SKM-1 treated with dmso at 0.1 percent for 144 hours (cell line): Measurements from ENCODE around the gene NDC1.
"Not testable (repeated sequence)": the region's sequence is repeated elsewhere in the genome, so short reads cannot be mapped to it uniquely, and the experiment has no call there.

Source experiments
- DNase-seq: peaks from one replicate; lab custom pipeline; 2025; ENCODE audit not compliant: unreplicated experiment; lab: John Stamatoyannopoulos, UW

Gene NDC1

DNA sequence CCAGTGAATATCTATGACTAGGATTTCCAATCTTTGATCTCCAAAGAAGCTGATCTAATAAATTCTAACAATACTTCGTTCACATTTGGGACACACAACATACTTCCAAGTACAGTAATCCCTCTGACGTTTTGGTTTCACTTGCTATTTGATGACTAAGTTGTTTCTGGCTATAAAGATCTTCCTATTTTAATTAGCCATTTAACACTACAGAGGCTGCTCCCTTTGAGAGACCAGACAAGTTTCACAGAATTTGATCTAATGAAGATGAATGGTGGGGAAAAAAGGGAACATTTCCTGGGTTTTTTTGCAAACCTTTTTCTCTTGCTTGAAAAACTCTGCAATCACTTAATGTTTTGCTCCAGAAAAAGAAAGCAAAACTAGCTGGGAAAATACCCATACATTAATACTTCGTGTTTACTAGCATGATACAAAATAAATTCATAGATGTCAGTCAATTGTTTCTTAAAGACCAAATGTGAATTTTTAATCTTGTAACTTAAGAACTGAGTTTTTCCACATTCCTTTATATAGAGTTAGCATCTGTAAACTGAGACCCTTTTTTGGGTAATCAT is 71.2 kb downstream of the NDC1 start:
- DNase-seq: no peak

GRCh38 chr1:53766194-53766742 is 71.8 kb downstream of the NDC1 start:
- DNase-seq: no peak

DNA sequence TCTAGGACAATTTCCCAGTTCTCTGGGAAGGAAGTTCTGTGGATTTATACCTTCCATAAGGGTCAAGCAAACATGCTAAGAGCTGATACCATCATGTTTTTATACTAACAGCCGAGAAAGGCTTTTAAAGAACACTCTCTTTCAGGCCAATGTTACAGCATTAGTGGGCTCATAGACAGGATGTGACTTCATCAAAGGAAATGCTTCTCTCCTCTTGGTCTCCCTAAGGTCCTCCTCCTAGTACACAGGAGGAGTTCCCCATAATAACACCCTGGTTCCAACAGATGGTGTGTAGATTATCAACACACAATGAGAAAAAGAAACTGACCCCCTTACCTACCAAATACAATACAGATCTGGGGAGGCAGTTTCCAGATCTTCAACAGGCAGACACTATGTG is 72.4 kb downstream of the NDC1 start:
- no peak for DNase-seq

- no peak for DNase-seq
Observed at GRCh38 chr1:53763911-53764310, 74.2 kb downstream of the NDC1 start.

- no peak for DNase-seq
Observed at GRCh38 chr1:53763461-53763860, 74.6 kb downstream of the NDC1 start.

DNA sequence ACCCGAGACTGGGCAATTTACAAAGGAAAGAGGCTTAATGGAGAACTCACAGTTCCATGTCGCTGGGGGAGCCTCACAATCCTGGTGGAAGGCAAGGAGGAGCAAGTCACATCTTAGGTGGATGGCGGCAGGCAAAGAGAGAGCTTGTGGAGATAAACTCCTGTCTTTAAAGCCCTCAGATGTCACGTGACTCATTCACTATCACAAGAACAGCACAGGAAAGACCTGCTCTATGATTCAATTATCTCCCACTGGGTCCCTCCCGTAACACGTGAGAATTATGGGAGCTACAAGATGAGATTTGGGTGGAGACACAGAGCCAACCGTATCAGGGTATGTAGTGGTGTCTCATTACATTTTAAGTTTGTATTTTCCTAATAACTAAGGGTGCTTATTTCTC is 77.6 kb downstream of the NDC1 start:
- DNase-seq: not testable (repeated sequence)

DNA sequence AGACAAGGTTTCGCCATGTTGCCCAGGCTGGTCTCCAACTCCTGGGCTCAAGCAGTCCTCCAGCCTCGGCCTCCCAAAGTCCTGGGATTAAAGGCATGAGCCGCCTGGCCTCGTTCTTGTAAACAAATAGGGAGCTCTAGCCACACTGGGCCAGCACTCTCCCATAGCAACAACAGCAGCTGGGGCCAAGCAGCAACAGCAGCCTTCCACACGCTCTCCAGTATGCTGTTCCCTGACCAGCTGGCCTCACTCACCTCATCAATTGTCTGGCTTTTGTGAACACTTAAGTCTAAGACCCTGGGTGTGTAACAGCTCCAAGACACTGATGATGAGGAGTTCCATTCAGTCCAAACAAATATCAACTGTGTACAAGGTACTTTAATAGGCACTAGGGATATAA is 82.2 kb downstream of the NDC1 start:
- DNase-seq: no peak

DNA sequence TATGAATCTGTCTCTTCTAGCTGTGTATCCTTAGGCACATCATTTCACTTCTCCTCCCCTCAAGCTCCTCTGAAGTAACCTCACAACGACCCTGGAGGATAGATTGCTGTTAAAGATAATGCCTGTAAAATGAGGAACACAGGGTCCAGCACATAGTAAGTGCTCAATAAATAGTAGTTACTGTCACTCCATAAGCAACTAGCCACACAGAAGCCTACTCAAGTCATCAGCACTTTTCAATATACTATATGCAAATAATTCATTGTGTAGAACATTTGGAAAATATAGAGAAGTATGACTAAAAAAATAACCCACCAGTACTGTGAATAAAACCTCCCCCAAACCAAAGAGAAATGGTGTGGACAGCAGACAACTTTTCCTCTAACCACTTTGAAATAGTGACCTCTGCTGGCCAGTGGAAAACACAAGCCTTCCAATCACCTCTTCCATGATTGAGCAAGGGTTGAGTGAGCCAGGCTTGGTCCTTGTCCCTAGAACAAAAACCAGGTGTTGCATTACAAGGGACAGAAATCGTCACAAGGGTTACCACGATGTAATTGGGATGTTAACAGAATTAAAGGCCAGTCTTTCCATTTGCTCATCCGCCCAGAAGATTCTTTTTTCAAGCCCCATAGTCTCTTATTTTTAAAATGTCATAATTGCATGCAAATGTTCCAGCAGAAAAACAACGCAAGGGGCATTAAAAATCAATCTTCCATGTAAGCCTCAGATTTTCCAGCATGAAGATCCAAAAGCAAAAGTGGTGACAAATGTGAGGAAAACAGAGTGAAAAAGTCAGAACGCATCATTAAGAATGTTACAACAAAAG is 83.4 kb downstream of the NDC1 start:
- DNase-seq: peak; percentile 31

DNA sequence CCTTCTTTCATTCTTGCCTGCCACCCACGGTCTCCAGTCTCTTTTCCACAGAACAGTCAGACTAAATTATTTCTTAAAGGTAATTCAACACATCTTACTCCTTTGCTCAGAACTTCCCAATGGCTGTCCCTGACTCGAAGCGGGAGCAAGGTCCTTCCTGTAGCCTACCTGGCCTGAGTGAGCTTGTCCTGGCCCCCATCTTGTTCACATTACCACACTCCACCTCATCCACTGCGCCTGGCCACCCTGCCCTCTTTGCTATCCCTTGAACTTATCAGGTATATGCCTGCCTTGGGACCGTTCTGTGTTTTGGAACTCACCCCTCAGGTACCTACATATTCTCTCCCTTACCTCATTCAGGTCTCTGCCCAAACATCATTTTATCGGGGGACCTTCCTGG is 85.8 kb downstream of the NDC1 start:
- DNase-seq: no peak

GRCh38 chr1:53747841-53748240 is 90.3 kb downstream of the NDC1 start:
- DNase-seq: no peak

GRCh38 chr1:53740621-53741105 is 97.4 kb downstream of the NDC1 start:
- no peak for DNase-seq

GRCh38 chr1:53739109-53739681 is 98.9 kb downstream of the NDC1 start, which contains the start of gene GLIS1:
Gene GLIS1, minus strand, starts transcription at chr1:53739164. Its CDS starts 1,100 bp downstream, at chr1:53738064.
- peak; percentile 5 for DNase-seq

DNA sequence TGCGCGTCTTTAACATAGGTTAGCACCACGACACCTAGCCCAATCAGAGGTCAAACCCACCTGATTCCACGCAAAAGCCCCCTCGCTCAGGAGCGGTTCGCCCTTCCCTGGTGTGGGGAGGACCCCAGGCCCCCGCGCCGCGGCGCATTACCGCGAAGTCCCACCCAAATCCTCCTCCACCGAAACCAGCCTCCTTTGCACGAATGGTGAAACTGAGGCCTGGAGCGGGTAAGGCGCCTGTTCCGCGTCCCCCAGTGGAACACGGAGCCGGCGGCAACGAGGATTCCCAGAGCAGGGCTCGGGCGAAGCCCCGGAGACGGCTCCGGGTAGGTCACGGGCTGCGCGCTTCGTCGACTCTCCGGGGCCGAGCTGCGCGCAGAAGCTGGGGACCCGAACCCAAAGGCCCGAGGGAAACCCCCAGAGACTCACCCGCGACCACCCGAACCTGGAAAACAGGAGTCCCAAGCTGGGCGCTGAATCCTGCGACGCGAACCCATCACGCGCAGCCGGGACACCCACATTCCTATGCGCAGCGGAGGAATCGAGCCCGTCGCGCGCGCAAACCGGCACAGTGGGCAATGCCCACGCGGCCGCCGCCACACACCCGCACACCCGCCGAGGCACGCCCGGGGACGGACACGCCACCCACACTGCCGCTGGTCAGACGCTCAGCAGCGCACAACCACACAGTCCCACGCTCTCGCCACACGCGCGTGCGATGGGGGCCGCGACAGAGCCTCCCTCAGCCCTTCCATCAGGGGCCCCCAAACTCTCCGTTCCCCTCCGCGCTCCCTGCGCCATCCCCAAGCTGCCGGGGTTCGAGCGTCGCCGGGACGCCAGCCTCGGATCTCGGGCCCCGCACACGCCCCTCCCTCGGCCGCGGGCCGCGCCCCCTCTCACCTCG is 99.6 kb downstream of the NDC1 start:
- no peak for DNase-seq

GRCh38 chr1:53737648-53738204 is 100.4 kb downstream of the NDC1 start:
- no peak for DNase-seq

DNA sequence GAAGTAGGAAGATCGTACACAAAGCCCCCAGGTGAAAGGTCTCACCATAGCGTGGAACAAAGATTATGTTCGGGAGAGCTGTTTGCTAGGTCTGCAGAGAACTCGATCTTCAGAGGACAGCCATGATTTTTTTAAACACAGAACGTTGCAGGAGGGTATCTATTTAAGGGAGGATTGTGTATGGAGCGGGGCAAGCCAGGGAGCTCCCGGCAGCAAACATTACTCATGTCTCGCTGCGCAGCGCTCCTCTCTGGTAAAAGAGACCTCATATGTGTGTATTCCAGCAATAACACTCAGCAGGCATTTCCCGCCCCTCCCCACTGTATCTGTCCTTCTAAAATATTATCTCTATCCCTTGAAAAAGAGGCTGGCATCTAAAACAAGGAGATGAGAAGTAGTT is 101.8 kb downstream of the NDC1 start:
- no peak for DNase-seq

DNA sequence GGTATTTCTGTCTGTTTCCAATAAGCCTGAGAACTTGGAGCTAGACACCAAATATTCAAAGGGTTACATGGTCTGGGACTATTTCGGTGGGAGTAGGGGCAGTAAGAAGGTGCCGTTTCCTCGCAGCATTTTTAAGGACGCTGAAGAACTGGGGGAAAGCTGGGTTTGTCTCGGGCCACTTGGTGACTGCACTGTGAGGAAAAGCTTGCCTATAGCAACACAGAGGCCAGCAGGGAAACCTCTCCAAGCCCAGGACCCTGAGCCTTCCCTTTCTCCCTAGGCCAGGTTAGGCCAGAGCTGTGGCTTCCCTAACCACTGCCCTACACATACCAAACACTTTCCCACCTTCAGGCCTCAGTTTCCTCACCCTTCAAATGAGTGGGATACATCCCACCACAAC is 102.4 kb downstream of the NDC1 start:
- DNase-seq: no peak

DNA sequence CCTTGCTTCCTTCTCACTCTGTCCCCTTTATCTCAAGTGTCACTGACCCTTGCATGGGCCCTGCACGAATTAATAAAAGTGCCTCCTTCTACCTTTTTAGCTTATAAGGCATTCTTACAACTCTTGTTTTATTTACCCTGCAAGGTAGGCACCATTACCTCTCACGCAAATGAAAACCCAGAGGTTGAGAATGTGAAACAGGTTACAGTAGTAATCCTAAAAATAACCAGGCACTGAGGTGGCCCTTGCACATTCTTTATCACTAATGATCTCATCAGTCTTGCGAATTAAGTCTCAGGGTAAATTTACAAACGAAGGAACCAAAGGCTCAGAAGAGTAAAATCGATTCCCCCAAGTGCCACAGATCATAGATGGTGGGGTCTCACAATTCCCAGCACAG is 102.8 kb downstream of the NDC1 start:
- DNase-seq: no peak

DNA sequence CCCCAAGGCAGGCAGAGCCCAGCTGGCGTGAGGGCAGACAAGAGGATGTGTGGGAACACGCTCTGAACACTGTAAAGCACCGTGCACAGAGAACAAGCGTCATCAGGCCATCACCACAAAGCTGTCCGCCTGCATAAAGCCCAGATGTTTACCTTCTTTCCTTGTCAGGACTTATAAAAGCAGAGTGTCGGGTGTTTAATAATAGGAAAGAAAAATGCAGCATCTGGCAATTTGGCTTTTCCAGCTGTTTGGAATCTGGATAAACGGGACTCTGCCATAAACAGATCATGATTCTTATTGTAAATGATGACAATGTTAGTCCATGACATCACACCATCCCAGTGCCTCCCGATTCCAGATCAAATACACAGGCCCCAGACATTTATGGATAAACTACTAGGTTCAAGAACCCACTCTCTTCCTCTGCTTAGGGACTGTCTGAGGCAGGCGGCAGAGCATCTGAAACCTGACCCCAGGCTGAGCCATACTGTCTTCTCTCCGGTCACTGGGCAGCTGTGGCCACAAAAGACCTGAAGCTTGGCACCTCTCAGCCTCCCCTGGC is 103.4 kb downstream of the NDC1 start:
- DNase-seq: no peak

GRCh38 chr1:53733975-53734649 is 104.0 kb downstream of the NDC1 start:
- no peak for DNase-seq
